HL-60 (cell line): ENCODE results near the gene IFIT3.

Experiments
- CTCF ChIP-seq: IDR thresholded peaks from one replicate; pipeline ENCODE4 v1.5.1; 2011; ENCODE audit warnings: low read length, control low read depth, inconsistent platforms; ENCODE audit not compliant: insufficient read depth
- POLR2AphosphoS5 ChIP-seq: IDR thresholded peaks from 2 replicates; pipeline ENCODE4 v1.6.1; 2012; ENCODE audit warnings: low read depth
- REST ChIP-seq: IDR thresholded peaks from 2 replicates; pipeline ENCODE4 v1.6.1; 2012; ENCODE audit warnings: low read depth; ENCODE audit not compliant: insufficient replicate concordance
- SPI1 ChIP-seq: IDR thresholded peaks from 2 replicates; pipeline ENCODE4 v1.6.1; 2012; ENCODE audit warnings: low read depth, mild to moderate bottlenecking, borderline replicate concordance

GRCh38 chr10:89342206-89342958, 14.6 kb downstream of the IFIT3 start:
- TF ChIP-seq CTCF (no peak), REST (no peak), SPI1 (no peak), POLR2AphosphoS5 (no peak)
